ENCODE measurements around the gene UBR1.
"Not testable (repeated sequence)": the region's sequence is repeated elsewhere in the genome, so short reads cannot be mapped to it uniquely, and the experiment has no call there.

Gene UBR1

GRCh38 chr15:43056696-43057095 is 49.1 kb downstream of the UBR1 start:
- DNase-seq (ENCODE audit: low spot score): no peak

- DNase-seq (ENCODE audit: low spot score): no peak
These were observed 53.0 kb downstream of the UBR1 start for GRCh38 chr15:43052860-43053259.

- DNase-seq (ENCODE audit: low spot score): no peak
These were observed 56.9 kb downstream of the UBR1 start for GRCh38 chr15:43048935-43049334.

- DNase-seq (ENCODE audit: low spot score): no peak
These were observed 59.4 kb downstream of the UBR1 start for GRCh38 chr15:43046484-43046883.

GRCh38 chr15:43042885-43043284 is 63.0 kb downstream of the UBR1 start:
- no peak for DNase-seq (ENCODE audit: low spot score)

GRCh38 chr15:43041085-43041484 is 64.8 kb downstream of the UBR1 start:
- not testable (repeated sequence) for DNase-seq (ENCODE audit: low spot score)

- not testable (repeated sequence) for DNase-seq (ENCODE audit: low spot score)
These were observed 70.6 kb downstream of the UBR1 start for GRCh38 chr15:43035240-43035639.

GRCh38 chr15:43029476-43029875 is 76.4 kb downstream of the UBR1 start:
- DNase-seq (ENCODE audit: low spot score): no peak

GRCh38 chr15:43025150-43025549 is 80.7 kb downstream of the UBR1 start:
- DNase-seq (ENCODE audit: low spot score): no peak

- DNase-seq (ENCODE audit: low spot score): not testable (repeated sequence)
These were observed 91.2 kb downstream of the UBR1 start for GRCh38 chr15:43014671-43015070.

GRCh38 chr15:43009206-43009605 is 96.6 kb downstream of the UBR1 start:
- DNase-seq (ENCODE audit: low spot score): no peak

- no peak for DNase-seq (ENCODE audit: low spot score)
These were observed 97.7 kb downstream of the UBR1 start for GRCh38 chr15:43008150-43008549.

- no peak for DNase-seq (ENCODE audit: low spot score)
These were observed 98.3 kb downstream of the UBR1 start for GRCh38 chr15:43007551-43007950.

GRCh38 chr15:43006991-43007390 is 98.8 kb downstream of the UBR1 start:
- no peak for DNase-seq (ENCODE audit: low spot score)

GRCh38 chr15:43004886-43005595 is 100.8 kb downstream of the UBR1 start:
- DNase-seq (ENCODE audit: low spot score): not testable (repeated sequence)

- no peak for DNase-seq (ENCODE audit: low spot score)
These were observed 106.5 kb downstream of the UBR1 start for GRCh38 chr15:42999201-42999779.

- no peak for DNase-seq (ENCODE audit: low spot score)
These were observed 109.0 kb downstream of the UBR1 start for GRCh38 chr15:42996871-42997270.

GRCh38 chr15:42994546-42994945 is 111.3 kb downstream of the UBR1 start:
- no peak for DNase-seq (ENCODE audit: low spot score)

GRCh38 chr15:42992626-42993025 is 113.2 kb downstream of the UBR1 start:
- no peak for DNase-seq (ENCODE audit: low spot score)

- no peak for DNase-seq (ENCODE audit: low spot score)
These were observed 119.0 kb downstream of the UBR1 start for GRCh38 chr15:42986693-42987342.

GRCh38 chr15:42984493-42985034 is 121.3 kb downstream of the UBR1 start:
- no peak for DNase-seq (ENCODE audit: low spot score)

- DNase-seq (ENCODE audit: low spot score): not testable (repeated sequence)
These were observed 126.7 kb downstream of the UBR1 start for GRCh38 chr15:42979113-42979512.
